Measurements from ENCODE around the gene ALPK1.
"Not testable (repeated sequence)": the region's sequence is repeated elsewhere in the genome, so short reads cannot be mapped to it uniquely, and the experiment has no call there.

ALPK1 gene

GRCh38 chr4:112377594-112378242, 80.5 kb downstream of the ALPK1 start:
- DNase-seq (ENCODE audit: low read depth in 2 of 2, low spot score in 1 of 2) = no peak

- DNase-seq (ENCODE audit: low read depth in 2 of 2, low spot score in 1 of 2) = no peak
These were observed 81.1 kb downstream of the ALPK1 start for GRCh38 chr4:112378243-112378620.

DNA sequence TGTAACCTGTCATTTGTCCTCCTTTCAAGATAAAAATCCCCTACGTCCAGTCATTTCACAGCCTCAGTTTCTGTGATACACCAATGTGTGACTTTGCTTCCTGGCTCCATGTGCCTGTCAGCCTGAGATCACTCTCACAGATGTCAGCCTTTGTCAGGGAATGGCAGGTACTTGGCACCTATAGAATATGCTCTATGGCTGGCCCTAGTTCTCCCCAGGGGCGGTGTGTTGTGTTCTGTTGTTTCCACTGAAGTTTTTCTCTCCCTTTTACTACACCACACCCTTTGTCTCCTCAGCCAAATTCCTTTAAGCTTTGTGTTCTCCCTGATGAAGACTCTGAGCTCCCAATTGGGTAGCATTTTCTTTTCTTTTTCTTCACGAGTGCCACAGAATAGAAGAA, 81.7 kb downstream of the ALPK1 start:
- DNase-seq (ENCODE audit: low read depth in 2 of 2, low spot score in 1 of 2) = no peak

- DNase-seq (ENCODE audit: low read depth in 2 of 2, low spot score in 1 of 2) = no peak
These were observed 82.1 kb downstream of the ALPK1 start for GRCh38 chr4:112379306-112379705.

DNA sequence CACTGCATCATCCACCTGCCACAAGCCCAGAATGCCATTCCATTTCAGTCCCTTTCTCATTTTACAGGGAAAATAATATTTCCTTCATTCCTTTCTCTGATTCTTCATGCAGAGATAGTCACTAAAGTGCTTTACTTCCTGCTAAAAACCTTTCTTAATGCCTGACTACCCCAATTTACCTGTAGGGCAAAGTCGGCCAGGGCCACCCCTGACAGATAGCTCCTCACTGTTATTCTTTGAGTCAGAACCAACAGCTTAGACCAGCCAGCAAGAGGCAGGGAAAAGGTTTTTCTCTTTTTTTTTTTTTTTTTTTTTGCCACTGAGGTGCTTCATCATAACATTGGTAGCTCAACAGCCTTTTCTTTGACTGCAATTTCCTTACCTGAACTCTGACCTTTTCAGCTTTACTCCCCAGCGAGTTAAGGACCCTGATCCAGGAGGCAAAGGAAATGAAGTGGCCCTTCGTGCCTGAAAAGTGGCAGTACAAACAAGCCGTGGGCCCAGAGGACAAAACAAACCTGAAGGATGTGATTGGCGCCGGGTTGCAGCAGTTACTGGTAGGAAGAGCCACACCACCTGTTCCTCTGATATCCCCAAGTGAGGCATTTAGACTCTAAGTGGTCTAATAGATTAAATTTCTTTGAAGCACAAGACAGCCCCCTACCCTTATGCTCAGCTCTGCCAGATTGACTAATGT, 85.0 kb downstream of the ALPK1 start:
- DNase-seq (ENCODE audit: low read depth in 2 of 2, low spot score in 1 of 2) = no peak

DNA sequence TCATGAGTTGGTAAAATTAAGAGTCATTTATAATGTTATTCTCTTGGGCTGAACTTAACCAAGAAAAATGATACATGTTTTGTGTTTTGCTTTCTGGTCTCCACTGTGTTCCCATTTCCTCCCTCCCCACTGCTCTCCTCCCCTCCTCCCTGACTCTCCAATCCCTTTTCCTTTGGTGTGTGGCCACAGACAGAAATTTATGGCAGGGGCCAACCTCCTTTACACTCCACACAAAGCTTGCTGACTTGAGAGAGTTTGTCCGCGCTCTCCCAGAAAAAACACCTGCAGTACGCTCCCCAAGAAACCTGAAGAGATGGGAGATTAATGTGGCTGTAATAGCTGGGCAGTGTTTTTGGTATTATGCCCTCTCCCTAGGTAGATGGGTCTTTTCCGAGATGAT, 88.9 kb downstream of the ALPK1 start:
- no peak for DNase-seq (ENCODE audit: low read depth in 2 of 2, low spot score in 1 of 2)

DNA sequence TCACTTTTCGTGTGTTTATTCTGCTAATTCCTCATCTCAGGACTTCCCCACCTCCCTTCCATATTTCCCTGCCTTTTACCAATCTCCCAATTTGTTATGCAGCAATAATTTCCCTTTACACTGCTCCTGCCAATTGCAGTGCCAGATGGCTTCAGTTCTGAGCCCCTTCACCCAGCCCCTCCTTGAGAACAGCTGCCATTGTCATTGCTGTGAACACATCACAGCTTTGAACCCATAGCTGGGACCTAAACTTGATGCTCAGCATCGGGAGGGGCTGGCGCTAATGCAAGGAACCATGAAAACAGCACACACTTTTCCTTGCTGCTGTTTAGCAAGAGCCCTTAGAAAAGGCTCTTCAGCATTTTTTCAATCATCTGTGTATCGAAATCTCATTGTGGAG, 104.9 kb downstream of the ALPK1 start:
- DNase-seq (ENCODE audit: low read depth in 2 of 2, low spot score in 1 of 2) = no peak

DNA sequence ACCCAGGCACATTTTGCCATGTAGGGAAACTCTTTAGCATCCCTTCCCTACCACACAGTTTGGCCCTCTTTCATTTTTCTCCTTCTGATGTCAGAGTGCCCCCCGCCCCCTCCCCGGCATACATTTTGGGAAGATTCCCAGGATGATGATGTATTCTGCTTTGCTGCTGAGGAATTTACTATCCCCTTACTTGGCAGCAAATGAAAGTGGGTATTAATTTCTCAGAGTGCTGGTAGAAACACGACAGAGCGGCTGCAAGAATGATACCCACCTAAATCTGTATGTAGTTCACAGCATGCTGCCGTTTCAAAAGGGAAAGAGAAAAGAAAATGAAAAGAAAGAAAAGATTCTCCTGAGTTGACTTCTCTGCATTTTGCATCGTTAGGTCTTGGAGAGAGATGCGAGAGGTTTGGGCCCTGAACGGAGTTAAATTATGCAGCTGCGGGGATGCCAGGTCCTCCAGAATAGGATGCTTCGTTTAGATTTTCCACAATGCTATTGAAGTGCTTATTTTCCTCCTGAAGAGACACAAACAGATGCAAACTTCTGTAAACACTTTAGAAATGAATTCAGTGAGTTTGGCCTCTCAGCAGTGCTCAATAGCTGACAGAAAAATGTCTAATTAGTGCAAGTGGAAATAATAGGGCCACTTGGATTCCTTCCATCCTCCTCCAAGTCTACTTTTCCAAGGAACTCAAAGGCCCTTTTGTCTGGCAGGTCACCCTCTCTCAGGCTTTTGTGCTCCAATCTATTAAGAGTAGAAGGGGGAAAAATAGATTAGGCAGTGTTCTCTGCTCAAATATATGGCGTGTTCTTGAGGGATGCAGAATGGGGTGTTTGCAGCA, 106.2 kb downstream of the ALPK1 start:
- DNase-seq (ENCODE audit: low read depth in 2 of 2, low spot score in 1 of 2) = no peak

DNA sequence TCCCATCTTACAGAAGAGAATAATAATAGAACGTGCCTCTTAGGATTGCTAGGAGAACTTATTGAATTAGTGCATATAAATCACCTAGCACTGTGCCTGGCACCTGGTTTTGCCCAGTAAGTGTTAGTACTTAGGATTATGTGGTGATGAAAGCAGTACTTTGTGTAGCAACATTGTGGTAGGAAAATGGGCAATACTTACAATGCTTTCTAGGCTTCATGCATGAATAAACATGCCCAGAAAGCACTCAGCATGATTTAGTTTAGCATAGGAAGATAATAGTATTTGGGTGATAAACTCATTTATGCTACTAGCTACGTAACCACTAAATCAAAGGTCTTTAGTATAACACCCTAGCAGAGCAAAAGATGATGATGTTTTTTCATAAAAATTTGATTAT, 113.2 kb downstream of the ALPK1 start:
- DNase-seq (ENCODE audit: low read depth in 2 of 2, low spot score in 1 of 2) = no peak

DNA sequence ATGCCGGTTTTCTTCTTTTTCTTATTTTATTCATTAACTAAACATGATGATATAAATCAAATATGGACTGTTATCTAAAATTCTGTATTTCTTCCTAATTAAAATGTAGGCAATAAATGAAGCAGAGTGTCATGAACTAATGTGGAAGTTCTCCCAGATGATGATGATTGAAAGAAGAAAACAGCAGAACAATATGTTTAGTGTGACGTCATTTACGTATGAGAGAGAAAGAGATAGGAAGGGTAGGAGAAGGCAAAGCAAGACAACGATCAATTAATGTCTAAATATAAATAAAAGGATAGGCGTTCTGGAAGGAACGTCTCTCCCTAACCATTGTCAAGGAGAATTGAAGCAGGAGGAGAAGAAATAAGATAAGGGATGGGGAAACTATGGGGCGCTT, 113.6 kb downstream of the ALPK1 start:
- no peak for DNase-seq (ENCODE audit: low read depth in 2 of 2, low spot score in 1 of 2)

DNA sequence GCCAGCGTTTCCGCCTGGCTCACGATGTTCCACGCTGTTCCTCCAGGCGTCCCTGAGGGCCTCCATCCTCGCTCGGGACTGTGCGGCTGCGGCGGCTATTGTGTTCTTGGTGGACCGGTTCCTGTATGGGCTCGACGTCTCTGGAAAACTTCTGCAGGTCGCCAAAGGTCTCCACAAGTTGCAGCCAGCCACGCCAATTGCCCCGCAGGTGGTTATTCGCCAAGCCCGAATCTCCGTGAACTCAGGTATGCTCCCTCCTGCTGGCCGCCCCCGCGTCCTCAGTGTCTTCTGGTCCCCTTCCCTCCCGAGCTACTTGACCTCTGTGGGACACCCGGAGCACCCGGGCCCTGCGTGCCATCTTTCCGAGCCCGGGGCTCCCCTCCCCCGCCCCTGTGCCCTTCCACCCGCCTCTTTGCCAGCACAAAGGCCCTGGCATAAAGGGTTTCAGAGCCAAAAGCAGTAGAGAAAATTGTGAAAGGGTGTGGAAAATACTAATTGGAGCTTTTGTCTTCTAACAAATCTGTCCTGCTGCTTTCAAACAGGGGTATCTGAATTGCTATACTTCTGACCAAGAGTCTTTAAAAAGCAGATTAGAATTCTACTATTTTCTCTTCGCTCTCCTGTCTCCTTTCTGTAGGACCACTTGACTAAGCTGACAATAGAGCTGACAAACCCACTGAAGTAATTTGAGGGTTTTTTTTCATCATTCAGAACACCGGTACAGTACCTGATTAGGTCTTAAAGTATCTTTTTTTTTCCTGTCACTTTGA, 114.8 kb downstream of the ALPK1 start:
- no peak for DNase-seq (ENCODE audit: low read depth in 2 of 2, low spot score in 1 of 2)

DNA sequence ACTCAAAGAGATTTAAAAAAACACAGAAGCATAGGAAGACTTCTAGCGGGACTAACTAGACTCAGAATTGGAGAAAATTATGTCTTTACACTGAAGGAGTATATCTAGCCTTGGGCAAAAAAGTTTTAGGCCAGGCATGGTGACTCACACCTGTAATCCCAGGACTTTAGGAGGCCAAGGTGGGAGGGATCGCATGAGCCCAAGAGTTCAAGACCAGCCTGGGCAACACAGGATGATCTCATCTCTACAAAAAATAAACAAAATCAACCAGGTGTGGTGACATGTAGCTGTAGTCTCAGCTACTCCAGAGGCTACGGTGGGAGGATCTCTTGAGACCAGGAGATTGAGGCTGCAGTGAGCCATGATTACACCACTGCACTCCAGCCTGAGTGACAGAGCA, 119.3 kb downstream of the ALPK1 start:
- DNase-seq (ENCODE audit: low read depth in 2 of 2, low spot score in 1 of 2) = no peak

DNA sequence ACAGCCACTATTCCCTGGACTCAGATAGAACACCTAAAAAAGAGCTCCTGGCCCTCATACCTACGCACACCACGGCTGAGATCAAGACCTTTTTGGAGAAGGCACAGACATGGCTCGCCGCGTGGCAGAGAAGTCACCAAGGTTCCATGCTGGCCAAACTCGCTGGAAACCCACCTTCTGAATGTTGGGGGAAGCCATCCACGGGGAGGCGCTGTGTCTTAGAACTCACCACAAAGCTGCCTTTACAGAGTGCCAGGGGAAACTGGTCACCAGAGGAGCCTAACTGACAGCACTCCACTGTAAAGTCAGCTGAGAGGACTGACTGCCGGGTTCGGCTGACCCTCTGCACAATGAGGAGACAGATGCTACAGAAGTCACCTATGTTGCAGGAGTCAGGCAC, 120.9 kb downstream of the ALPK1 start:
- no peak for DNase-seq (ENCODE audit: low read depth in 2 of 2, low spot score in 1 of 2)

DNA sequence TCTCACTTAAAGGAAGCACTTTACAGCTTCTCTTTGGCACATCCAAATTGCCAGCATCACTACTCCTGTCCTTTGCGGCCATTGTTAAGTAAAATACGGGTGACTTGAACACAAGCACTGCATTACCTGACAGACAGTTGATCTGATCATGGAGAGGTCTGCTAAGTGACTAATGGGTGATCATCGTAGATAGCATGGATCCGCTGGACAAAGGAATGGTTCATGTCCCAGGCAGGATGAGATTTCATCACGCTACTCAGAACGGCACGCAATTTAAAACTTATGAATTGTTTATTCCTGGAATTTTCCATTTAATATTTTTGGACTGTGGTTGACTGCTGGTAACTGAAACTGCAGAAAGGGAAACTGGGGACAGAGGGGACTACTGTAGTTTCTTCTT, 124.7 kb downstream of the ALPK1 start:
- DNase-seq (ENCODE audit: low read depth in 2 of 2, low spot score in 1 of 2) = no peak

- no peak for DNase-seq (ENCODE audit: low read depth in 2 of 2, low spot score in 1 of 2)
These were observed 125.5 kb downstream of the ALPK1 start for GRCh38 chr4:112422644-112423043.

GRCh38 chr4:112423591-112423990, 126.4 kb downstream of the ALPK1 start:
- DNase-seq (ENCODE audit: low read depth in 2 of 2, low spot score in 1 of 2) = no peak

DNA sequence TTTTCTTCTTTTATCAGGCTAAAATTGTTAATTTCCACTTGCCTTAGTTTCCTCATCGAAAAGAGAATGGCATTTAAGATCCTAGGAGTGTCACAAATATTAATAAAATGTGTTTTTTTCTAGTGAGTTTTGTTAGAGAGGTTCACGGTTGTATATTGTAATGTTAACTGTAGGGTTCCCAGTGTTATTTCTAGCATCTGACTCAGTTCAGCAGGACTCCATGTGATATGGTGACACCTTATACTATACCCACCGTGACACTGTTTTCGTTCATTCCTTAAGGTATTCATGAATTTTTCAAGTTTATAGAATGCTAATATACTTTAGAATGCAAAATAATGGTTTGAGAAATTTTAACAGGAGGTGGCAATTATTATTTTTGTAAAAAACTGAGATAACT, 128.7 kb downstream of the ALPK1 start:
- DNase-seq (ENCODE audit: low read depth in 2 of 2, low spot score in 1 of 2) = no peak

- no peak for DNase-seq (ENCODE audit: low read depth in 2 of 2, low spot score in 1 of 2)
These were observed 129.2 kb downstream of the ALPK1 start for GRCh38 chr4:112426416-112426815.

GRCh38 chr4:112431158-112431557, 134.0 kb downstream of the ALPK1 start:
- no peak for DNase-seq (ENCODE audit: low read depth in 2 of 2, low spot score in 1 of 2)

GRCh38 chr4:112436987-112437386, 139.8 kb downstream of the ALPK1 start:
- no peak for DNase-seq (ENCODE audit: low read depth in 2 of 2, low spot score in 1 of 2)

DNA sequence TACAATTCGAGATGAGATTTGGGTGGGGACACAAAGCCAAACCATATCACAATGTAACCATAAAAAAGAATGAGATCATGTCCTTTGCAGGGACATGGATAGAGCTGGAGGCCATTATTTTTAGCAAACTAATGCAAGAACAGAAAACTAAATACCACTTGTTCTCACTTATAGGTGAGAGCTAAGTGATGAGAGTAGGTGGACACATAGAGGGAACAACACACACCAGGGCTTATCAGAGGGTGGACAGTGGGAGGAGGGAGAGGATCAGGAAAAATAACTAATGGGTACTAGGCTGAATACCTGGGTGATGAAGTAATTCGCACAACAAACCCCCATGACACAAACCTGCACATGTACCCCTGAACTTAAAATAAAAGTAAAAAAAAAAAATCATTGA, 145.1 kb downstream of the ALPK1 start:
- not testable (repeated sequence) for DNase-seq (ENCODE audit: low read depth in 2 of 2, low spot score in 1 of 2)
